Central memory CD4-positive, alpha-beta T cell (primary cell): ENCODE data around the gene ORM1.
A peak's percentile ranks its signal among the peaks of the same experiment; 100 is the strongest.

Experiments used
- DNase-seq: peaks from one replicate; pipeline ENCODE4 v3.0.0; 2022

ORM1 gene

GRCh38 chr9:114287763-114288192 lies 35.1 kb upstream of the ORM1 start:
- no peak for DNase-seq

- no peak for DNase-seq
Measured at GRCh38 chr9:114288193-114289091, 34.5 kb upstream of the ORM1 start.

GRCh38 chr9:114289106-114289505 lies 33.8 kb upstream of the ORM1 start:
- DNase-seq: no peak

GRCh38 chr9:114289571-114290481 lies 33.1 kb upstream of the ORM1 start:
- no peak for DNase-seq

GRCh38 chr9:114290561-114290986 lies 32.3 kb upstream of the ORM1 start:
- DNase-seq: no peak

- peak; percentile 46 for DNase-seq
Measured at GRCh38 chr9:114291064-114291474, 31.8 kb upstream of the ORM1 start.

- no peak for DNase-seq
Measured at GRCh38 chr9:114291886-114292590, 30.9 kb upstream of the ORM1 start.

GRCh38 chr9:114294664-114295063 lies 28.2 kb upstream of the ORM1 start:
- DNase-seq: no peak

GRCh38 chr9:114296338-114296737 lies 26.6 kb upstream of the ORM1 start:
- DNase-seq: no peak

GRCh38 chr9:114299286-114300152 lies 23.4 kb upstream of the ORM1 start:
- no peak for DNase-seq

GRCh38 chr9:114300153-114300845 lies 22.6 kb upstream of the ORM1 start:
- DNase-seq: no peak

GRCh38 chr9:114300846-114301797 lies 21.8 kb upstream of the ORM1 start:
- DNase-seq: no peak

GRCh38 chr9:114301798-114302565 lies 20.9 kb upstream of the ORM1 start:
- DNase-seq: no peak

GRCh38 chr9:114302727-114303126 lies 20.2 kb upstream of the ORM1 start:
- no peak for DNase-seq

GRCh38 chr9:114303571-114303970 lies 19.3 kb upstream of the ORM1 start:
- DNase-seq: no peak

GRCh38 chr9:114303977-114304376 lies 18.9 kb upstream of the ORM1 start:
- DNase-seq: no peak

- no peak for DNase-seq
Measured at GRCh38 chr9:114304416-114305188, 18.3 kb upstream of the ORM1 start.

GRCh38 chr9:114307899-114308267 lies 15.0 kb upstream of the ORM1 start:
- DNase-seq: no peak
